PFSK-1 (cell line): ENCODE measurements around the gene CLDN34.

Source experiments
- POLR2AphosphoS5 ChIP-seq: IDR thresholded peaks from 2 replicates; pipeline ENCODE4 v1.6.1; 2012; ENCODE audit warnings: low read depth, mild to moderate bottlenecking, control low read depth, low read length, moderate library complexity
- TAF1 ChIP-seq: IDR thresholded peaks from 2 replicates; pipeline ENCODE4 v1.6.1; 2012; ENCODE audit warnings: low read length, control low read depth, borderline replicate concordance; ENCODE audit not compliant: insufficient read depth

DNA sequence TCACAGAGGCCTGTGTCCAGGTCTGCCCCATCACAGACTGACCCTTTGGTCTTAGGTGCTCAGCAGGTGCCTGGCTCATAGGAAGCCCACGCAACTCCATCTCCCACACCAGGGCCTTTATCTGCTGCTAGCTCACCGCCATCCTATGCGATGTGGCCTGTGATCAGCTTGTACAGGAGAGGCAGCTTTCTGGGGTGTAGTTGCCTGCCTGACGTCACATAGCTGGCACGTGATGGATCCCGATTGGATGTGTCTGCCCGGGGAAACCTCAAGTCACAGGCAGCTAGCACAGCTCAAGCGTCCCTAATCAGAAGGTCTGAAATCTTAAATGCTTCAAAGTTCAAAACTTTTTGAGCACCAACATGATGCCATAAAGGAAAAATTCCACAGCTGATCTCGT is 41.2 kb upstream of the CLDN34 start:
- TF ChIP-seq TAF1 (no peak), POLR2AphosphoS5 (no peak)
